PC-9 (cell line): Measurements from ENCODE around the gene CLCN5. TPM values are rescaled to one million over a fixed set of nuclear protein-coding genes. Genes with fewer than 3 reads are reported as not detected.

ENCODE experiments used
- BruUV-seq: library from RNA; stranded (reverse); fragments of 400-500 nt; replicated peaks from 2 replicates; lab custom pipeline; 2021; lab: Mats Ljungman, UMichigan
- CTCF ChIA-PET: fragments of 300-600 bp; sonication (Branson Sonifier 250); formaldehyde crosslinking; loops from one replicate; lab custom pipeline; 2022; ENCODE audit warnings: antibody characterized with exemption; lab: Charles Lee
- POLR2A ChIA-PET: fragments of 300-600 bp; sonication (Branson Sonifier 250); formaldehyde crosslinking; loops from one replicate; lab custom pipeline; 2022; ENCODE audit warnings: antibody characterized with exemption; ENCODE audit not compliant: unreplicated experiment; lab: Charles Lee
- DNase-seq, 2 experiments: peaks; one replicate each; pipeline versions ENCODE4 v3.0.0 to v3.0.0-alpha.2; 2015 to 2022; ENCODE audit warnings: mixed read lengths in 1 of 2
- H2AFZ ChIP-seq: fragments of 200-600 bp; sonication (generic); 2 replicates; pipeline ENCODE4 v1.8.1; 2017; ENCODE audit warnings: antibody characterized with exemption
- H3F3A ChIP-seq: fragments of 200-600 bp; sonication (generic); 2 replicates; pipeline ENCODE4 v1.8.1; 2017; ENCODE audit warnings: antibody characterized with exemption, mild to moderate bottlenecking, low read depth; ENCODE audit not compliant: insufficient read depth
- H3K27ac ChIP-seq: fragments of 200-600 bp; sonication (generic); 2 replicates; pipeline ENCODE4 v1.6.1; 2016; ENCODE audit warnings: mixed run types
- H3K27me3 ChIP-seq: fragments of 200-600 bp; sonication (generic); 2 replicates; pipeline ENCODE4 v1.6.1; 2016; ENCODE audit warnings: low read depth, mixed run types; ENCODE audit not compliant: insufficient read depth
- H3K36me3 ChIP-seq: fragments of 200-600 bp; sonication (generic); 2 replicates; pipeline ENCODE4 v1.6.1; 2016; ENCODE audit warnings: low read depth, mixed run types
- H3K4me1 ChIP-seq: fragments of 200-600 bp; sonication (generic); replicated peaks from 2 replicates; pipeline ENCODE4 v1.6.1; 2016; ENCODE audit warnings: mixed run types; ENCODE audit not compliant: insufficient read depth
- H3K4me2 ChIP-seq: fragments of 200-600 bp; sonication (generic); 2 replicates; pipeline ENCODE4 v1.6.1; 2017; ENCODE audit warnings: mixed run types
- H3K4me3 ChIP-seq: fragments of 200-600 bp; sonication (generic); 2 replicates; pipeline ENCODE4 v1.6.1; 2016; ENCODE audit warnings: mixed run types
- H3K79me2 ChIP-seq: fragments of 200-600 bp; sonication (generic); 2 replicates; pipeline ENCODE4 v1.6.1; 2017; ENCODE audit warnings: low read depth, mixed run types
- H3K9me2 ChIP-seq: fragments of 200-600 bp; sonication (generic); 2 replicates; pipeline ENCODE4 v1.8.1; 2017; ENCODE audit warnings: mild to moderate bottlenecking; ENCODE audit not compliant: insufficient read depth
- H3K9me3 ChIP-seq: fragments of 200-600 bp; sonication (generic); 2 replicates; pipeline ENCODE4 v1.8.1; 2016; ENCODE audit warnings: low read depth; ENCODE audit not compliant: insufficient read depth
- H4K20me1 ChIP-seq: fragments of 200-600 bp; sonication (generic); 2 replicates; pipeline ENCODE4 v1.8.1; 2017; ENCODE audit not compliant: insufficient read depth
- EZH2 ChIP-seq: fragments of 200-600 bp; sonication (generic); IDR thresholded peaks from 2 replicates; pipeline ENCODE4 v1.8.0; 2017; ENCODE audit warnings: antibody characterized with exemption, low read depth
- intact Hi-C: fragments of 100-400 bp; cut with micrococcal nuclease; formaldehyde crosslinking; loops from one replicate; pipeline ENCODE4 v1.10.0; 2022; ENCODE audit not compliant: unreplicated experiment
- total RNA-seq: library from RNA; stranded (reverse); gene quantifications from 2 replicates; pipeline ENCODE4 v1.2.3, GENCODE V29; 2021
- TF ChIP-seq, protein P1 (sequence below): fragments of 200-600 bp; sonication (generic); conservative IDR thresholded peaks from 2 replicates; pipeline ENCODE4 v1.6.1; 2017; ENCODE audit warnings: mixed run types, antibody characterized with exemption, mild to moderate bottlenecking, moderate library complexity

The CLCN5 gene
- total RNA-seq, 1 experiment from 2014 or later, result 0.94 TPM

DNA sequence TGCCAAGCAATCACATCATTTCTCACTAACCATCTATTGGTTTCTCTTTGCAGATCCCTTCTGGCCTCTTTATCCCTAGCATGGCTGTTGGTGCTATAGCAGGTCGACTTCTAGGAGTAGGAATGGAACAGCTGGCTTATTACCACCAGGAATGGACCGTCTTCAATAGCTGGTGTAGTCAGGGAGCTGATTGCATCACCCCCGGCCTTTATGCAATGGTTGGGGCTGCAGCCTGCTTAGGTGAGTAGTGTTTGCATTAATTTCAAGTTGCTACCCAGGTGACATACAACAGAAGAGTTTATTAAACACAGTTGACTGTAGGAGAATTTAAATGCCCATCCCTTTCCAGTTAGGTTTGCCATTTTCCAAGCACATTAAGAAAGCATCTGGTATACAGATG is 166.2 kb downstream of the CLCN5 start:
- ChIA-PET POLR2A (no interaction called here), CTCF (no interaction called here)
- Histone ChIP-seq H3K4me3 (no peak overlapping the region), H3K79me2 (no peaks in the 10 kb centered on the region), H3K27me3 (no peaks in the 10 kb centered on the region), H3K9me2 (no peaks in the 10 kb centered on the region), H3K9me3 (no peaks in the 10 kb centered on the region), H3K27ac (no peak overlapping the region), H3K36me3 (no peaks in the 10 kb centered on the region), H3F3A (no peaks in the 10 kb centered on the region), H4K20me1 (no peaks in the 10 kb centered on the region), H3K4me1 (no peaks in the 10 kb centered on the region), H3K4me2 (no peak overlapping the region), H2AFZ (no peak overlapping the region)
- TF ChIP-seq EZH2, result no peak
- TF ChIP-seq, protein P1, sequence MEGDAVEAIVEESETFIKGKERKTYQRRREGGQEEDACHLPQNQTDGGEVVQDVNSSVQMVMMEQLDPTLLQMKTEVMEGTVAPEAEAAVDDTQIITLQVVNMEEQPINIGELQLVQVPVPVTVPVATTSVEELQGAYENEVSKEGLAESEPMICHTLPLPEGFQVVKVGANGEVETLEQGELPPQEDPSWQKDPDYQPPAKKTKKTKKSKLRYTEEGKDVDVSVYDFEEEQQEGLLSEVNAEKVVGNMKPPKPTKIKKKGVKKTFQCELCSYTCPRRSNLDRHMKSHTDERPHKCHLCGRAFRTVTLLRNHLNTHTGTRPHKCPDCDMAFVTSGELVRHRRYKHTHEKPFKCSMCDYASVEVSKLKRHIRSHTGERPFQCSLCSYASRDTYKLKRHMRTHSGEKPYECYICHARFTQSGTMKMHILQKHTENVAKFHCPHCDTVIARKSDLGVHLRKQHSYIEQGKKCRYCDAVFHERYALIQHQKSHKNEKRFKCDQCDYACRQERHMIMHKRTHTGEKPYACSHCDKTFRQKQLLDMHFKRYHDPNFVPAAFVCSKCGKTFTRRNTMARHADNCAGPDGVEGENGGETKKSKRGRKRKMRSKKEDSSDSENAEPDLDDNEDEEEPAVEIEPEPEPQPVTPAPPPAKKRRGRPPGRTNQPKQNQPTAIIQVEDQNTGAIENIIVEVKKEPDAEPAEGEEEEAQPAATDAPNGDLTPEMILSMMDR, result no peak
- BruUV-seq, result no TSS peak
- intact Hi-C loops, result loop anchor here (10.0 kb wide), 2 partner anchors 174 to 204 kb away; no protein-coding TSS in a partner anchor
- no peak for DNase-seq

DNA sequence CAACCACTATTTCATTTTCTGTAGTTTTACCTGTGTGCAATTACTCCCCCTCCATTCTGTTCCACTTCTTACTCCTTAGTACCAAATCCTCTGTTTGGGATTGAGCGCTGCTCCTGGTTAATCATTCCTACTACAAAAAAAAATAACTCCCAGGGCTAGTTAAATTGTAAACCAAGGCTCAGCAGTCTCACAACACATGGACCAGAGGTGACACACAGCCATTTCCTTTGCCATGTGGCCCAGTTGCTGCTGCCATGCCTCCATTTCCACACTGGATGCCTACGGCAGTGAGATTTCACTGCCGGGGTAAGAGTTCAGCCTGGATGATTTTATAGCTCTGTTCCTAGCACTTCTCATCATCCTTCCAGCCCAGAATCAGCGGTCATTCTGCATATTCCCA is 171.2 kb downstream of the CLCN5 start:
- Histone ChIP-seq H3K27me3 (no peaks in the 10 kb centered on the region), H3K4me1 (no peaks in the 10 kb centered on the region), H3K4me2 (no peak overlapping the region), H4K20me1 (no peaks in the 10 kb centered on the region), H3K4me3 (no peak overlapping the region), H2AFZ (no peak overlapping the region), H3K9me2 (no peaks in the 10 kb centered on the region), H3K27ac (no peak overlapping the region), H3K79me2 (no peaks in the 10 kb centered on the region), H3F3A (no peaks in the 10 kb centered on the region), H3K36me3 (no peaks in the 10 kb centered on the region), H3K9me3 (no peaks in the 10 kb centered on the region)
- POLR2A ChIA-PET, result no interaction called here
- intact Hi-C loops, result no loop called here
- DNase-seq, result no peak
- no TSS peak for BruUV-seq
- CTCF ChIA-PET, result no interaction called here
- no peak for TF ChIP-seq EZH2
- TF ChIP-seq, protein P1, result no peak

DNA sequence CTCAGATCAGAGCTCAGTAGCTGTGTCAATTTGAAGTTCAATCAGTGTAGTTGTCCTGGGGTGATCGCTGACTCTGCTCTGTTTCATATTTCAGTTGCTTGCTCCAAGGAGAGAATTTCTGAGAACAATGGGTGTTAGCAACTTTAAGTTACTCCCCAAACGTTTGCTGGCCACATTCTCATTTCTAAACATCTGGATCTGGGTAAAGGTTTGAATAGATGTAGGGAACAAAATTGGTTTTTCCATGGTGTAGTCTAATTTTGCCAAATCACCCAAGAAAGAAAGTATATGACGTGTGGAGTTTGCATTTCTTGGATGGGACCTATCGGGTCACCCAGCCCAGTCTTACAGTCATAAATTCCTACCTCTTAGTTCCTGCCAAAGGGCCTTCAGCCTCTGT is 174.7 kb downstream of the CLCN5 start:
- H3K9me3 ChIP-seq, result no peaks in the 10 kb centered on the region
- ChIA-PET POLR2A (no interaction called here), CTCF (no interaction called here)
- no peaks in the 10 kb centered on the region for H3K36me3 ChIP-seq
- no peaks in the 10 kb centered on the region for H3F3A ChIP-seq
- H3K4me2 ChIP-seq, result no peak overlapping the region
- TF ChIP-seq, protein P1, result no peak
- TF ChIP-seq EZH2, result no peak
- H3K4me3 ChIP-seq, result no peak overlapping the region
- no TSS peak for BruUV-seq
- intact Hi-C loops, result no loop called here
- H3K27me3 ChIP-seq, result no peaks in the 10 kb centered on the region
- DNase-seq, result no peak
- H3K79me2 ChIP-seq, result no peaks in the 10 kb centered on the region
- no peaks in the 10 kb centered on the region for H4K20me1 ChIP-seq
- no peak overlapping the region for H2AFZ ChIP-seq
- no peaks in the 10 kb centered on the region for H3K4me1 ChIP-seq
- H3K27ac ChIP-seq, result no peak overlapping the region
- H3K9me2 ChIP-seq, result no peaks in the 10 kb centered on the region
